ENCODE measurements around the gene HMG20A.

HMG20A gene

GRCh38 chr15:77505556-77505955 lies 84.9 kb downstream of the HMG20A start:
- H3K27ac ChIP-seq, result no peak overlapping the region
- H3K4me1 ChIP-seq, result peaks cover 6% of the 10 kb centered on the region
- no peak overlapping the region for H2AFZ ChIP-seq
- no peak overlapping the region for H3K9ac ChIP-seq
- TF ChIP-seq, protein P1, sequence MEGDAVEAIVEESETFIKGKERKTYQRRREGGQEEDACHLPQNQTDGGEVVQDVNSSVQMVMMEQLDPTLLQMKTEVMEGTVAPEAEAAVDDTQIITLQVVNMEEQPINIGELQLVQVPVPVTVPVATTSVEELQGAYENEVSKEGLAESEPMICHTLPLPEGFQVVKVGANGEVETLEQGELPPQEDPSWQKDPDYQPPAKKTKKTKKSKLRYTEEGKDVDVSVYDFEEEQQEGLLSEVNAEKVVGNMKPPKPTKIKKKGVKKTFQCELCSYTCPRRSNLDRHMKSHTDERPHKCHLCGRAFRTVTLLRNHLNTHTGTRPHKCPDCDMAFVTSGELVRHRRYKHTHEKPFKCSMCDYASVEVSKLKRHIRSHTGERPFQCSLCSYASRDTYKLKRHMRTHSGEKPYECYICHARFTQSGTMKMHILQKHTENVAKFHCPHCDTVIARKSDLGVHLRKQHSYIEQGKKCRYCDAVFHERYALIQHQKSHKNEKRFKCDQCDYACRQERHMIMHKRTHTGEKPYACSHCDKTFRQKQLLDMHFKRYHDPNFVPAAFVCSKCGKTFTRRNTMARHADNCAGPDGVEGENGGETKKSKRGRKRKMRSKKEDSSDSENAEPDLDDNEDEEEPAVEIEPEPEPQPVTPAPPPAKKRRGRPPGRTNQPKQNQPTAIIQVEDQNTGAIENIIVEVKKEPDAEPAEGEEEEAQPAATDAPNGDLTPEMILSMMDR (IDR thresholded peaks at IDR 0.05), result no peak
- no peaks in the 10 kb centered on the region for H3K79me2 ChIP-seq
- no peaks in the 10 kb centered on the region for H3K27me3 ChIP-seq (ENCODE audit: control insufficient read depth, insufficient read depth, low read length)
- H3K4me3 ChIP-seq (ENCODE audit: low read depth, low read length), result no peak overlapping the region
- no peaks in the 10 kb centered on the region for H3K36me3 ChIP-seq (ENCODE audit: control insufficient read depth, insufficient read depth, low read length)
- H3K9me3 ChIP-seq (ENCODE audit: control insufficient read depth, low read length), result no peaks in the 10 kb centered on the region
- H3K4me2 ChIP-seq (ENCODE audit: low read length), result no peak overlapping the region

DNA sequence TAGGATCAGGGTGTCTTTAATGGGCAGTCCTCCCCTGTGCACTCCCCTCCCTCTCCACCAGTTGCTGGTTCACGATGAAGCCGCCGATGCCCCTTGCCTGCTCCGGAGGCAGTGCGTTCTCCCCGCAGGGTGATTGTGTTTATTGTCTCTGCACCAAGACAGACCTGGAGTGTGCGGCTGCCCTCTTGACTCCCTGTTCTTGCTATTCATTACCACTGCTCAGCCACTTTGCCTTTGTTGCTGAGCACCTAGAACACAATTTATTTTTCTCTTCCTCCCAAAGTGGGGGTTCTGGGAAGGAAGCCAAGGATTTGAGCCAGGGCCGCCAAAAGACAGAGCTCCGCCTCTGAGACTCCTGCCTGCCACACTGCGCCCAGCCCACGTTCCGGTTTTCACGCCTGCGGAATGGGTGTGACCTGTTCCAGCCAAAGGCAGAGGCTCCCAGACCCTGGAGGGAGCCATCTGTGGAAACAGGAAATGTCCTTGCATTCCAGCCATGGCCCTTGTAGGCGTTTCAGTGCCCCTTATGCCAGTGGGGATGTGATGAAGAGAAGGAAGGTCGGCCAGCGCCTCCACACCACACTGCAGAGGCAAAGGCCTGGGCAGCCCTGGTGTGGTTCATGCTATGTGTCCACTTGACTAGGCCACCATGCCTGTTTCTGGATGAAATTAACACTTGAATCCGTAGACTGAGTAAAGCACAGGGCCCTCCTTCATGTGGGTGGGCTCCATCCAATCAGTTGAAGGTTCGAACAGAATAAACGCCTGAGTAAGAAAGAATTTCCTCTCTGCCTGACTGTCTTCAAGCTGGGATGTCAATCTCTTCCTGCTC lies 85.8 kb downstream of the HMG20A start:
- H3K27ac ChIP-seq, result peak overlapping the region; percentile 60
- H3K79me2 ChIP-seq, result no peaks in the 10 kb centered on the region
- no peak overlapping the region for H3K4me3 ChIP-seq (ENCODE audit: low read depth, low read length)
- no peaks in the 10 kb centered on the region for H3K27me3 ChIP-seq (ENCODE audit: control insufficient read depth, insufficient read depth, low read length)
- no peaks in the 10 kb centered on the region for H3K9me3 ChIP-seq (ENCODE audit: control insufficient read depth, low read length)
- TF ChIP-seq, protein P1 (IDR thresholded peaks at IDR 0.05), result no peak
- H3K36me3 ChIP-seq (ENCODE audit: control insufficient read depth, insufficient read depth, low read length), result no peaks in the 10 kb centered on the region
- no peak overlapping the region for H3K4me2 ChIP-seq (ENCODE audit: low read length)
- no peak overlapping the region for H3K9ac ChIP-seq
- H3K4me1 ChIP-seq, result peaks cover 6% of the 10 kb centered on the region
- no peak overlapping the region for H2AFZ ChIP-seq

- Histone ChIP-seq H3K27me3 (ENCODE audit: control insufficient read depth, insufficient read depth, low read length) (no peaks in the 10 kb centered on the region), H2AFZ (no peak overlapping the region), H3K4me1 (peaks cover 6% of the 10 kb centered on the region), H3K4me3 (ENCODE audit: low read depth, low read length) (no peak overlapping the region), H3K9ac (no peak overlapping the region), H3K79me2 (no peaks in the 10 kb centered on the region), H3K9me3 (ENCODE audit: control insufficient read depth, low read length) (no peaks in the 10 kb centered on the region), H3K4me2 (ENCODE audit: low read length) (no peak overlapping the region), H3K36me3 (ENCODE audit: control insufficient read depth, insufficient read depth, low read length) (no peaks in the 10 kb centered on the region), H3K27ac (peak overlapping the region; percentile 60)
- TF ChIP-seq, protein P1 (IDR thresholded peaks at IDR 0.05), result no peak
These were observed 86.6 kb downstream of the HMG20A start for GRCh38 chr15:77507143-77507897.

- H3K9ac ChIP-seq, result no peak overlapping the region
- peak overlapping the region; percentile 60 for H3K27ac ChIP-seq
- no peaks in the 10 kb centered on the region for H3K36me3 ChIP-seq (ENCODE audit: control insufficient read depth, insufficient read depth, low read length)
- H3K4me1 ChIP-seq, result peaks cover 6% of the 10 kb centered on the region
- TF ChIP-seq, protein P1 (IDR thresholded peaks at IDR 0.05), result no peak
- H3K9me3 ChIP-seq (ENCODE audit: control insufficient read depth, low read length), result no peaks in the 10 kb centered on the region
- H2AFZ ChIP-seq, result no peak overlapping the region
- H3K27me3 ChIP-seq (ENCODE audit: control insufficient read depth, insufficient read depth, low read length), result no peaks in the 10 kb centered on the region
- H3K4me3 ChIP-seq (ENCODE audit: low read depth, low read length), result no peak overlapping the region
- no peak overlapping the region for H3K4me2 ChIP-seq (ENCODE audit: low read length)
- no peaks in the 10 kb centered on the region for H3K79me2 ChIP-seq
These were observed 87.2 kb downstream of the HMG20A start for GRCh38 chr15:77507911-77508310.
